Nephron progenitor cell (in vitro differentiated cells): Measurements from ENCODE around the gene TRIM4.

ENCODE experiments used
- DNase-seq: peaks from one replicate; pipeline ENCODE4 v3.0.0; 2021
- H3K27ac Mint-ChIP-seq: 2 replicates; pipeline ENCODE4 v1.8.0; 2021; ENCODE audit warnings: mild to moderate bottlenecking, moderate library complexity, mixed read lengths
- H3K27me3 Mint-ChIP-seq: 2 replicates; pipeline ENCODE4 v1.8.0; 2021; ENCODE audit warnings: mild to moderate bottlenecking, low read depth, mixed read lengths; ENCODE audit not compliant: poor library complexity
- H3K36me3 Mint-ChIP-seq: 2 replicates; pipeline ENCODE4 v1.8.0; 2021; ENCODE audit warnings: low read depth, mixed read lengths
- H3K4me1 Mint-ChIP-seq: 2 replicates; pipeline ENCODE4 v1.8.0; 2021; ENCODE audit warnings: mixed read lengths
- H3K4me3 Mint-ChIP-seq: 2 replicates; pipeline ENCODE4 v1.8.0; 2021; ENCODE audit warnings: mild to moderate bottlenecking, moderate library complexity, mixed read lengths
- H3K9me3 Mint-ChIP-seq: 2 replicates; pipeline ENCODE4 v1.8.0; 2021; ENCODE audit warnings: mild to moderate bottlenecking, moderate library complexity, mixed read lengths
- CTCF ChIP-seq: fragments of 200-600 bp; sonication (generic); IDR thresholded peaks from 2 replicates; pipeline ENCODE4 v1.5.0; 2021; ENCODE audit warnings: antibody characterized with exemption

TRIM4 gene

DNA sequence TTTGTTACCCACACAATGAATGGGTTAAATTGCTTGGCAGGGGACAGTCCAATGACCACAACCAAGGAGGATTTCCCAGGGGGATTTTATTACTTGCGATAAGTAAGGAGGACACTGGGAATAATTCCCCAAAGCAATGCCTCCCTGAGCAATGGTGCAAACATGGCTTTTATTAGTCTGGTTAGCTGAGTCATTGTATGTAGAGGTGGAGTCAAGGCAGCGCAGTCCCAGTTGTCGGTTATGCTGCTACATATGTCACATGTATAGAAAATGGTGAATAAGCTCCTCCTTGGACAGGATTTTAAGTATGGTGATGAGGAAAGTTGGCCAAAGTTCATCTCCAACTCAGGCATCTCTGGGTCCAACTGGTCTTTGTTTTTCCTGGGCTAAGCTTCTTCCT is 3.9 kb upstream of the TRIM4 start:
- H3K9me3 Mint-ChIP-seq: peaks cover 31% of the 10 kb centered on the region
- H3K4me1 Mint-ChIP-seq: peaks cover 9% of the 10 kb centered on the region
- peaks cover 4% of the 10 kb centered on the region for H3K36me3 Mint-ChIP-seq
- H3K4me3 Mint-ChIP-seq: no peak overlapping the region
- DNase-seq: no peak
- no peak for TF ChIP-seq CTCF
- no peak overlapping the region for H3K27ac Mint-ChIP-seq
- peaks cover 42% of the 10 kb centered on the region for H3K27me3 Mint-ChIP-seq

DNA sequence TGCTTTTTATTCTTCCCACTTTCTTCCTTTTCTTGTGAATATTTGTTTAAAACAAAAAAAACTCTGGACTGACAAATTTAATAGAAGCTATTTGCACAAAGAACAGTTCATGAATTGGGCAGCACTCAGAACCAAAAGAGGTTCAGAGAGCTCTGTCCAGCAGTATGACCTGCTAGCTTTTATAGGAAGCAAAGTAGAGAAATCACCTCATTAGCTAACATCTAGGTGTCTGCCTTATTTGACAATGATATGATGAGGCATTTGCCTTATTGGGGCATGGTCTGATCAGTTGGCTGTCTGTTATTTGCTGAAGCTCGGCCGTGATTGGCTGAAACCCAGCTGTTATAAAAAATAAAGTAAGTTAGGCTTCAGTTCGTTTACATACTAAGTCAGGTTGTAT is 819 bp upstream of the TRIM4 start:
- H3K36me3 Mint-ChIP-seq: peaks cover 4% of the 10 kb centered on the region
- H3K4me1 Mint-ChIP-seq: no peaks in the 10 kb centered on the region
- TF ChIP-seq CTCF: no peak
- peak overlapping the region; percentile 72 for H3K4me3 Mint-ChIP-seq
- H3K9me3 Mint-ChIP-seq: peaks cover 31% of the 10 kb centered on the region
- no peak for DNase-seq
- peaks cover 34% of the 10 kb centered on the region for H3K27me3 Mint-ChIP-seq
- H3K27ac Mint-ChIP-seq: no peak overlapping the region

GRCh38 chr7:99919814-99920112 is 433 bp upstream of the TRIM4 start:
- peak overlapping the region; percentile 72 for H3K4me3 Mint-ChIP-seq
- no peak overlapping the region for H3K27ac Mint-ChIP-seq
- no peak for TF ChIP-seq CTCF
- H3K9me3 Mint-ChIP-seq: peaks cover 31% of the 10 kb centered on the region
- peaks cover 4% of the 10 kb centered on the region for H3K36me3 Mint-ChIP-seq
- H3K4me1 Mint-ChIP-seq: no peaks in the 10 kb centered on the region
- DNase-seq: no peak
- H3K27me3 Mint-ChIP-seq: peaks cover 31% of the 10 kb centered on the region

- no peak for DNase-seq
- H3K36me3 Mint-ChIP-seq: no peaks in the 10 kb centered on the region
- no peak overlapping the region for H3K4me3 Mint-ChIP-seq
- no peak for TF ChIP-seq CTCF
- no peaks in the 10 kb centered on the region for H3K4me1 Mint-ChIP-seq
- H3K9me3 Mint-ChIP-seq: no peaks in the 10 kb centered on the region
- H3K27me3 Mint-ChIP-seq: peaks cover 19% of the 10 kb centered on the region
- H3K27ac Mint-ChIP-seq: no peak overlapping the region
Observed at GRCh38 chr7:99910976-99911375, 8.4 kb downstream of the TRIM4 start.

DNA sequence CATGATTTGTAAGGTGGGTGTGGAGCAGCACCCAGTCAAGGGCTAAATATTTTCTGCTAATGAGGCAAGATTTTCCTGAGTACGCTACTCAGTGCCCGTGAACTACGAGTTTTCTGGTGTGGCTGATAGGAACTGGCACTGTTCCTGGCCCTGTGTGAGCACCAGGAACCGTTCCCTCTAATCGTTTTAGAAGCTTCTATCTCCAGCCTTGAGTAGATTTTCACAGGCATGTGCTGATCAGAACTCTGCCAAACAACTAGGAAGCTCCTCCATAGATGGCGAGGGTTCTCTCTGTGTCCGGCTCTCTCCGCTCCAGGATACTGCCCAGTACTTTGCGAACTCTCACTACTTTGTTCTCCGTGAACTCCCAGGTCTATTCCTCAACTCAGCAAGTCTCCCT is 17.7 kb downstream of the TRIM4 start:
- no peaks in the 10 kb centered on the region for H3K36me3 Mint-ChIP-seq
- DNase-seq: no peak
- no peak overlapping the region for H3K27ac Mint-ChIP-seq
- no peak for TF ChIP-seq CTCF
- no peaks in the 10 kb centered on the region for H3K4me1 Mint-ChIP-seq
- H3K27me3 Mint-ChIP-seq: peaks cover 9% of the 10 kb centered on the region
- H3K9me3 Mint-ChIP-seq: no peaks in the 10 kb centered on the region
- no peak overlapping the region for H3K4me3 Mint-ChIP-seq

DNA sequence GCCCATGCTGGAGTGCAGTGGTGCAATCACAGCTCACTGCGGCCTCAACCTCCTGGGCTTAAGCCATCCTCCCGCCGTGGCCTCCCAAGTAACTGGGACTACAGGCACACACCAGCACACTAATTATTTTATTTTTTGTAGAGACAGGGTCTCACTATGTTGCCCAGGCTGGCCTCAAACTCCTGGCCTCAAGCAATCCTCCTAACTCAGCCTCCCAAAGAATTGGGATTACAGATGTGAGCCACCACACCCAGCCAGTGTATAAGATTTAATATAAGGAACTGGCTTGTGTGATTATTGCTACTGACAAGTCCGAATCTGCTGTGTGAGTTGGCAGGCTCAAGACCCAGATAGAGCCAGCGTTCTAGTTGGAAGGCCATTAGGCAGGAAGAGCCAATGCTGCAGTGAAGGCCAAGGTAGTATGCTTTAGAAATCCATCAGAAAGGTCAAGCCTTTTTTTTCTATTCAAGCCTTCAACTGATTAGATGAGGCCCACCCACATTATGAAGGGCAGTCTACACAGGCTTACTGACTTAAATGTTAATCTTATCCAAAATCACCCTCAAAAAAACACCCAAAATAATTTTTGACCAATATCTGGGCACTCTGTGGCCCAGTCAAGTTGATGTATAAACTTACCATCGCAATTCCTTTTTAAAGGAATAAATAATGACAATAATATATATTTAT is 19.4 kb downstream of the TRIM4 start:
- H3K27me3 Mint-ChIP-seq: peaks cover 12% of the 10 kb centered on the region
- no peak for DNase-seq
- H3K27ac Mint-ChIP-seq: no peak overlapping the region
- no peak overlapping the region for H3K4me3 Mint-ChIP-seq
- no peak for TF ChIP-seq CTCF
- H3K9me3 Mint-ChIP-seq: no peaks in the 10 kb centered on the region
- H3K36me3 Mint-ChIP-seq: no peaks in the 10 kb centered on the region
- H3K4me1 Mint-ChIP-seq: no peaks in the 10 kb centered on the region
